SKM-1 (cell line): ENCODE data around the gene TTYH3.
"Not testable (repeated sequence)": the region's sequence is repeated elsewhere in the genome, so short reads cannot be mapped to it uniquely, and the experiment has no call there.

Experiments used
- DNase-seq: peaks from one replicate; lab custom pipeline; 2025; ENCODE audit not compliant: unreplicated experiment; lab: John Stamatoyannopoulos, UW

TTYH3 gene, protein sequence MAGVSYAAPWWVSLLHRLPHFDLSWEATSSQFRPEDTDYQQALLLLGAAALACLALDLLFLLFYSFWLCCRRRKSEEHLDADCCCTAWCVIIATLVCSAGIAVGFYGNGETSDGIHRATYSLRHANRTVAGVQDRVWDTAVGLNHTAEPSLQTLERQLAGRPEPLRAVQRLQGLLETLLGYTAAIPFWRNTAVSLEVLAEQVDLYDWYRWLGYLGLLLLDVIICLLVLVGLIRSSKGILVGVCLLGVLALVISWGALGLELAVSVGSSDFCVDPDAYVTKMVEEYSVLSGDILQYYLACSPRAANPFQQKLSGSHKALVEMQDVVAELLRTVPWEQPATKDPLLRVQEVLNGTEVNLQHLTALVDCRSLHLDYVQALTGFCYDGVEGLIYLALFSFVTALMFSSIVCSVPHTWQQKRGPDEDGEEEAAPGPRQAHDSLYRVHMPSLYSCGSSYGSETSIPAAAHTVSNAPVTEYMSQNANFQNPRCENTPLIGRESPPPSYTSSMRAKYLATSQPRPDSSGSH

DNA sequence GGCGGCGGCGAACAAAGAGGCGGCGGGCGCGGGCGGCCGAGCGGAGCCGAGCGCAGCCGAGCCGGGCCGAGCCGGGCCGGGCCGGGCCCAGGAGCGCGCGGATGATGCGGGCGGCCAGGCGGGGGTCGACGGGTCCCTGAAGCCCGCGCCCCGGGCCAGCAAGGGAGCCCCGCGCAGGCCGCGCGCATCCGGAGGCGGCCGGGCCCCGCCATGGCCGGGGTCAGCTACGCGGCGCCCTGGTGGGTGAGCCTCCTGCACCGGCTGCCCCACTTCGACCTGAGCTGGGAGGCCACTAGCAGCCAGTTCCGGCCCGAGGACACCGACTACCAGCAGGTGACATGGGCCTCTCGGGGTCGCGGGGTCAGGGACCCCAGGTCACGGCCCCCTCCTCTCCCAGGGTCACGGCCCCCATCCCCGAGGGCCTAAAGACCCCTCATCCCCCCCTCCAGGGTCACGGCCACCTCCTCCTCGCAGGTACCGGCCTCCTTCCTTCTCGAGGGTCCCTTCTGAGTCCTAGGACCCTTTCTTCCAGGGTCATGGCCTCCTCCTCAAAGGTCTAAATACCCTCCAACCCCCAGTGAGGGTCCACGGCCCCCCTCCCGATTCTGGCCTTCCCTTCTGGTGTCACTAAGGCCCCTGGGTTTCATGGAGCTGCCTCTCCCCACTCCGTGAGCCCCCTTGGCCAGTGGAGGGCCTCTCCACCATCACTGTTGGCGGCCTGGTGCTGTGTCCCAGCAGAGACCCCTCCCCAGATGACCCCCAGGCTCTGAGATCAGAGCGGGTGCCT lies at the start of gene TTYH3:
Gene TTYH3, plus strand, starts transcription at position 41 of the 787 bp plus-strand sequence. Its CDS starts 170 bp downstream, at position 211.
- DNase-seq, result no peak

DNA sequence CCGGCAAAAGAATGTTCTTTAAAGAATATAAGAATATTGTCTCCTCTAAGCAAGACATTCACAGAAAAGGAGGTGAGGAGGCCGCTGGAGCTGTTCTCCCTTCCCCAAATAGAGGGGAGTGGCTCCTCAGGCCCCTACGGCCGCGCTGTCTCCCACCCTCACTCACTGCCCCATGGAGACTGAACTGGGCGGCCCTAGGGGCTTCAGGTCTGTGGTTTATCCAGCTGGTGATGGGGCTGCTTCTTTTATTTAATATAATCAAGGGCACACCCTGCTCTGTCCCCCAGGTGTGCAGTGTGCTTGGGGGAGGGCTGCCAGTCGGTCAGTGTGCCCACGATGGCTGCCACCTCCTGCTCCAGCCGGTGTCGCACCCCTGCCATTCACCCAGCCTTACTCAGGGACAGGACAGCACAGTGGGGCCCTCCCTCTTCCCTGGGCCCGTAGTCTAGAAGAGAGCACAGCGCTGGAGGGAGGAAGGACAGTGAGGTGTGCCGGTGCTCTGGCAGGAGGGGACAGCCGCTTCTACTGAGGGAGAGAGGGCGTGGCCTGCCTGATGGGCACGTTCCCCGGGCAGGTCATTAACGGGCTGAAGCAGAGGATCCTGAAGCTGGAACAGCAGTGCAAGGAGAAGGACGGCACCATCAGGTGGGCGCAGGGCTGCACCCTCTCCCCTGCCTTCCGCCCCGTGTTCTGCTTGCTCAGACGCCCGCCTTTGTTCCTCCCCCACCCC lies 49.6 kb upstream of the TTYH3 start:
- DNase-seq, result no peak

DNA sequence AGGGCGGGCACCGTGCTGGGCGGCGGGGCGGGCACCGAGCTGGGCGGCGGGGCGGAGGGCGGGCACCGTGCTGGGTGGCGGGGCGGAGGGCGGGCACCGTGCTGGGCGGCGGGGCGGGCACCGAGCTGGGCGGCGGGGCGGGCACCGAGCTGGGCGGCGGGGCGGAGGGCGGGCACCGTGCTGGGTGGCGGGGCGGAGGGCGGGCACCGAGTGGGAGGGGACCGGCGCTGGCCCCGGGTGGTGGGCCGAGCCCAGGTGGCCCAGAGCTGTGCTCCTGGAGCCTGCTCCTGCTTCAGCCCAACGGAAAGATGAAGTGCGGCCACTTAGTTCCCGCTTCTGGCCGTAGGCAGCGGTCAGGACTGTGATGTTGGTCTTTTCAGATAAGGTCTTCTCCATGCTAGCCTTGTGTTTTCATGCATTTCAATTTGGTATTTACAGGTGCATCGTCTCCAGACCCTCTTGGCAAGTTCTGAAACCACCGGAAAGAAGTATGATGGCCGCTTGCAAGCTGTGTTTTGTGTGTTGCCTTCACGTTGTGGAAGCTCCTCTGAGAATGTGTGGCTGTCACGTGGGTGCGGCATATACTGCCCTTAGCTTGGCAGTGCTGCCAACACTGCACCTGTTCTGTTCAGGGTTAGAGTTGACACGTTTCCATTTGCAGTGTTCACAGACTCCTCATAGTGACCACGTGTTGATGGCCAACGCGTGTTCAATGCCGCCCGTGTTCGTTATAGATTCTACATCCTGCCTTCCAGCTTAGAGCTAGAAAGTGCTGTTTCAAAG lies 47.8 kb upstream of the TTYH3 start:
- no peak for DNase-seq

DNA sequence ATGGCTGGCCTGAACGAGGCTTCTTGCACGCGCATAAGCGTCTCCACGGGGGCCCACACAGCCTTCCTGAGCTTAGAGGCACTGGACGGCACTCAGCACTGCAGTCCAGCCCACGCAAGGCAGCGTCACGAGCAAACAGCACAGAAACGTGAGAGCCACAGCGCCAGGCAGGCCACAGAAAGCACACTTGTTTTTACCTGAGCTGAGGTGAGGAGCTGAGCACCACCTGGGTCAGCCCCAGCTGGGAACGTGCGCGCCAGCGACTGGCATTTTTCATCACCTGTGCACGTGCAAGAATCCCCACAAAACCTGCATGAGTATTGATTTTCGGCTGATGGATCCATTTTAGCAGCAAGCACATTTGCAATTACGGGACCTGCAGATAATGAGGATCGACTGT lies 46.3 kb upstream of the TTYH3 start:
- no peak for DNase-seq

DNA sequence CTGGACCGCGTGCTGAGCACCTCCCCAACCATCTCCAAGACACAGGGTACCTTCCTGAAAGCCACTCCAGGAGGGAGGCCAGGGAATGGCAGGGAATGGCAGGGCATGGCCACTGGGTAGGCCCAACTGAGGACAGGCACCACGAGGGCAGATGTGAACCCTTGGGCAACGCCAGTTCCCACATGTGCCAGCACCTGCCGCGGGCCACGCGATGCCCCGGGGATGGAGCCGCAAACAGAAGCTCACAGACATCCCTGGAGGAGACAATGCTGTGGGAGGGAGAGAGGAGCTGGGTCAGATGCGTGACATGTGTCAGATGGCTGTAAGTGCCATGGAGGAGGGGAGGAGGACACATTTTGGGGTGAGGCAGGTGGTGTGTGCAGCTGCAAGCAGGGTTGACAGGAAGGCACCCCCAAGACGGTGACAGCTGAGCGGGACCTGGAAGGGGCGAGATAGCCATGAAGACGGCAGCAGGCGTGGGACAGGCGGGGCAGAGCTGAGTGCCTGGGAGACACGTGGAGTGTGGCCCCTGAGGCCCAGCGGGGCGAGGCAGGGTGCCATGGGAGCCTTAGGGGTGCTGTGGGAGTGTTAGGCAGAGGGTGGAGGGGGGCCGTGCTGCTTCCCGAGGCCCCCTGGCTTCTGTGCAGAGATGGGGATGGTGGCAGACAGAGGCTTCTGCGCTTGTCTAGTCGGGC lies 45.3 kb upstream of the TTYH3 start:
- DNase-seq, result no peak

DNA sequence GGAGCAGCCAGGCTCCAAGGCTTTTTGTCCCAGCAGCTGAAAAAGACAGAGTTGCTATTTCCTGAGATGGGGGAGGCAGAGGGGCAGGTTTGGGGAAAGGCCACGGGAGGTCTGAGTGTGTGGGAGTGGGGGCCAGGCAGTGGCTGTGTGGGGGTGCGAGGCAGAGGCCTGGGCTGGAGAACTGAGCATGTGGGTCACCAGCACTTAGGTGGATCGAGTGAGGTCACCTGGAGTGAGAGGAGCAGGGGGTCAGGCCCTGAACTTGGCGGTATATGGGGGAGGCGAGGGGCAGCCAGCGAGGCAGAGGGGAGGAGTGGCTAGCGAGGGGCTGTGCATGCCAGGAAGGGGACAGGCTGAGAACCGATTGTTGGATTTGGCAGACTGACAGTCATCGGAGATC lies 44.7 kb upstream of the TTYH3 start:
- DNase-seq, result no peak

DNA sequence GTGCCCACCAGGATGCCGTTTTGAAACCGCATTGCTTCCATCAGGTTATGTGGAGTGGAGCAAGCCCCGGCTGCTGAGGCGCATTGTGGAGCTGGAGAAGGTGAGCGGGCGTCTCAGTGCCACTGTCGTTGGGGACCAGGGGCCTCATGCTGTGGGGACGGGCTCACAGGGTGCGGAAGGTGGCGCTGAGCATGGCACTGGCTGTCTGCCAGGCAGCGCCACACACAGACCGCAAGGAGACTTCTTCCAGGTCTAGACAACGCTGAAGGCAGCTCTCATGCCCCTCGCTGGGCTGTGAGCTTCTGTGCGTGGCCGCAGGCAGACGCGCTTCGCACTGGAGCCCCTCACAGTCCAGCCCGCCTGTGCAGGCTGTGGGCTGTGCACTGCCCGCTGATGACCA lies 44.0 kb upstream of the TTYH3 start:
- no peak for DNase-seq

DNA sequence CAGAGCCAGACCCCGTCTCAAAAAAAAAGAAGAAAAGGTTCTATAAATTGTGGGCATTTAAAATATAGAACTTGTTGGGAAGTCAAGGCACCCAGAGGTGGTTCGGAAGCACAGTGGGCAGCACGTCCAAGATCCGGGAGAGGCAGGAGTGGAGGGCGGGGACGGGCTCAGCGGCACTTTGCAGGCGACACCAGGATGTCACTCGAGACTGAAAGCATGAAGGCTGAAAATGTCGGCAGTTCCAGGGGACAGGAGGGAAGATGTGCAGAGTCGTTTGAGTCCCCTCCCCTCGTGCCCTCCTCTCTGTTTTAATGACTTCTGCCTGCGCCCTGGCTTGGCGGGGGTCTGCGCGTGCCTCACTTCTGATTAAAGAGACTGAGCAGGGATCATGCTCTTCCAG lies 42.4 kb upstream of the TTYH3 start:
- no peak for DNase-seq

DNA sequence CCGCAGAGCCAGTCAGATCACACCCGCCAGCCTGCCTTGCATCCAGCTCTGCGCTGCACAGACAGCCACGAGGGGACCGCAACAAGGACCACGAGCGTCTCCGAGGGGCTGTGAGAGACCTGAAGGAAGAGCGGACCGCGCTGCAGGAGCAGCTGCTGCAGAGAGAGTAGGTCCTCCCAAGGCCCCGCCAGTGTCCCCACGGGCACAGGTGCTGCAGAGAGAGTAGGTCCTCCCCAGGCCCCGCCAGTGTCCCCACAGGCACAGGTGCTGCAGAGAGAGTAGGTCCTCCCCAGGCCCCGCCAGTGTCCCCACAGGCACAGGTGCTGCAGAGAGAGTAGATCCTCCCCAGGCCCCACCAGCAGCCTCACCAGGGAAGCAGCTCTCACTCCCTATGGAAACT lies 41.8 kb upstream of the TTYH3 start:
- DNase-seq, result not testable (repeated sequence)

DNA sequence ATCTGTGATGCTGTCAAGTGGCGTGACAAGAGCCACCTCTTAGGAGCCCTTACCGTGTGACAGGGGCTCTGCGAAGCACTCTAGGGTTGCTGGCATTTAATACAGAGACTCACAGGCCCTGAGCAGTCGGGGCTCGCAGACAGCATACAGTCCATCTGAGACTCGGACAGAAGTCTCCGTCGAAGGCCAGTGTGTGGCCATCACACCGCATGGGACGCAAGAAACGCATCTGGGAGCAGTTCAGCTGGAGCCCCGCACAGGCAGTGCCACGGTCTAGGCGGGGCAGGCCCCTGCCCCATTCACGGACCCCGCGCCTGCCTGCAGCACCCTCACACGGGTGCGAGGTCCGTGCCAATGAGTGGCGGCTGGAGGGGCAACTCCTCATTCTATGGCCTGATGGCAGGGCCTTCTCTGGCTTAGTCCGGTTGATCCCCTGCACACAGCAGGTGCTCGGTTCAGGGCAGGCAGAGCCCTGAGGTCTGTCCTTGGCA lies 39.4 kb upstream of the TTYH3 start:
- DNase-seq, result no peak

DNA sequence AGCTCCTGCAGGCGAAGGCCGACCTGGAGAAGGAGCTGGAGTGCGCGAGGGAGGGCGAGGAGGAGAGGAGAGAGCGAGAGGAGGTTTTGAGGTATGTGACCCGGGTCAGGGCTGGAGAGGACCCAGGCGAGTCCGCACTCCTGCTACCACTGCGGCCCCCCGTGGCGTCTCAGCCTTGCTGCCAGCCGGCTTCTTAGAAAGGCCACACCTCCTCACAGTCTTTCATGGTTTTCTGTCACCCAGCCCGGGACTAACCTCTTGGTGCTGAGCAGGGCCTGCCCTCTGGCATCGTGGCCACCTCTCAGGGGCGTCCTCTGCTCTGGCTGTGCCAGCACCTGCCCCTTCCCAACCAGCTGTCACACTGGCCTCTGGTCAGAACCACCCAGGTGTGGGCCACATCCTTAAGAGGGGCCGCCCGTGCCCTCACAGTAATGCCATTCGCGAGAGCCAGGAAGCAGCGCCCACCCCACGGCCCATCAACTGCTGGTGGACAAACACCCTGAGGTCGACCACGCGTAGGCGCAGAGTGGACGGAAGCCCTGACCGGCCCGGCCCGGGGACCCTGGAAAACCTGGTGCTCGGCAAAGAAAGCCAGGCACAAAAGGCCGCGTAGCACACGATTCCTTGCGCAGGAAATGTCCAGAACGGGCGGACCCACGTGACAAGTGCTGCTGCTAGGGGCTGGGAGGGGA lies 38.6 kb upstream of the TTYH3 start:
- no peak for DNase-seq

DNA sequence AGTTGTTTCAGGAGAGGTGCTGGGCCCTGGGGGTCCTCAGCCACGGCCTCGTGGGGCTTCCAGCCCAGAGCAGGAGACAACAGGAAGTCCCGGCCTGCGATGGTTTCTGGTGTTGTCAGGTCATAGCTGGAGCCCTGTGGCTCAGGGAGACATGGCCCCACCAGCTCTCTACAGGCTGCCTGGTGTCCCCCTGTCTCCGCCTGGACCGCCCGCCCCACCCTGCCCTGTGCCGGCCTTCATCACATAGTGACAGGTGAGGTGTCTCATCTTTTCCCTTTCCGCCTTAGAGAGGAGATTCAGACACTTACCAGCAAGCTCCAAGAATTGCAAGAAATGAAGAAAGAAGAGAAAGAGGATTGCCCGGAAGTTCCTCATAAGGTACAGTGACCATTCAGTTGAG lies 37.2 kb upstream of the TTYH3 start:
- no peak for DNase-seq

DNA sequence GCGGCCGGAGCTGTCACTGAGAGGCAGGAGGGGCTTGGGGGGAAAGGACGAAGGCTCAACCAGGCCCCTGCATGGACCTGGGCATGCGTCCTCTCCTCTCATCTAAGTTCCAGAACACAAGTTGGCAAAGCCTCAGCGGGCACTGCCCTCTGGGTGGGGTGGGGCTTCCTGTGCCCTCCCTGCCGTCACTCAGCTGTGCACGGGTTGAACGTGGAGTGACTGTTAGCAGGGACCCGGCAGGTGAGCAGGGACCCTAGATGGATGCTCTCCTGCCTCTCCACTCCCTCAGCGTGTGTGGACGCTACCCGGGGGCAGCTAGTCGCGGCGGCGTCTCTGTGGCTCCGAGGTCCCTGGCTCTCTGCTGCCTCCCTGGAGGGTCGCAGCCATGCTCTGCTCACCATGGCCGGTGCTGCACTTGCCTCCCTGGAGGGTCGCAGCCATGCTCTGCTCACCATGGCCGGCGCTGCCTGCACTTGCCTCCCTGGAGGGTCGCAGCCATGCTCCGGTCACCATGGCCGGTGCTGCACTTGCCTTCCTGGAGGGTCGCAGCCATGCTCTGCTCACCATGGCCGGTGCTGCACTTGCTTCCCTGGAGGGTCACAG lies 36.4 kb upstream of the TTYH3 start:
- DNase-seq, result no peak

DNA sequence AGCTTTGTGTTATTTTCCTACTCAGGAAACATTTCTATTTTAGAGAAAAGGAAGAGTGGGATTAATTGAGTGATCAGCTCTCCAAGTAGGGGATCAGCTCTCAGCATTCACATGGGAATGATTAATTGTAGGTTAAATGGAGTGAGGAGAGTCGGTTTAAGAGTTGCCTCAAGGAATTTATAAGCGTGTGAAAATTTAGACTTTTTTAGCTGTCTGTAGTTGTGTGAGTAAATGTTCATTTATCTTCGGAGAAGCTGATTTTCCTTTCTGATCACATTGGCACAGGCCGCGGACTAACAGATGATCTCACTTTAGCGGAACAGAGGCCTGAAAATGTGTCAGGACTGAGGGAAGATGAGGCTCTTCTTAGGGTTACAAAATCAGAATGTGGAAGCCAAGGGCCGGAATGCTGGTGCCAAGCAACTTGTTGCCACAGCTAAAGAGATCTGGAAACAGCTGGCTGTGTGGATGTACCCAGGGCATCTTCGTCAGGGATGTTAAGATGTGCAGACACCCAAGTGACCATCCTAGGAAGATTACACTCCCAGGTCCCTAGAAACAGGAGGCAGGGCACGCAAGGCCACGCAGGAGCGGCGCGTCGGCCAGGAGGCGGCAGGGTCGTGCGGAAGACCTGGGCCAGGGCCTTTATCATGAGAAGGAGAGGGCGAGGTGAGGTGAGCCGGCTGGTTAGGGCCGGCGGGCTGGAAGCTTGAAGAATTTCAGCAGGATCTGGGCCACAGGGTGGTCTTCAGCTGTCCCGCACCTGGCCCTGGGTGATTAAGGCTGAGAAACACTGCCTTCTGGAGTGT lies 35.1 kb upstream of the TTYH3 start:
- DNase-seq, result no peak

DNA sequence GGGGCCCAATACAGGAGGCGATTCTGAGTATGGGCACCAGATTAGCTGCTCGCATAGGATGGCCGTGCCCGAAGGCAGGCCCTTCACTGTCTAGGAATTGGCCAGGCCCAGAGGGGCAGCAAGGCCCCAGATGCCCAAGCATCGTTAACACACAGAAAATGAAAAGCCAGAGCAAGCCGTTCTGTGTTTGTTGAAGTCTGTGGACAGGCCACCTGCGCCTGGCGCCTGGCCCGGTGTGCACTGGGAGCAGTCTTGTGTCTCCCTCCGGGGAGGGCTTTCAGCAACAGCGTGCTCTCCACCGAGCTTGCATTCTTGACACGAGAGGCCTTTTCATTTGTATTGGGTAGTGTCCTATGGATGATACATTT lies 34.5 kb upstream of the TTYH3 start:
- DNase-seq, result no peak

DNA sequence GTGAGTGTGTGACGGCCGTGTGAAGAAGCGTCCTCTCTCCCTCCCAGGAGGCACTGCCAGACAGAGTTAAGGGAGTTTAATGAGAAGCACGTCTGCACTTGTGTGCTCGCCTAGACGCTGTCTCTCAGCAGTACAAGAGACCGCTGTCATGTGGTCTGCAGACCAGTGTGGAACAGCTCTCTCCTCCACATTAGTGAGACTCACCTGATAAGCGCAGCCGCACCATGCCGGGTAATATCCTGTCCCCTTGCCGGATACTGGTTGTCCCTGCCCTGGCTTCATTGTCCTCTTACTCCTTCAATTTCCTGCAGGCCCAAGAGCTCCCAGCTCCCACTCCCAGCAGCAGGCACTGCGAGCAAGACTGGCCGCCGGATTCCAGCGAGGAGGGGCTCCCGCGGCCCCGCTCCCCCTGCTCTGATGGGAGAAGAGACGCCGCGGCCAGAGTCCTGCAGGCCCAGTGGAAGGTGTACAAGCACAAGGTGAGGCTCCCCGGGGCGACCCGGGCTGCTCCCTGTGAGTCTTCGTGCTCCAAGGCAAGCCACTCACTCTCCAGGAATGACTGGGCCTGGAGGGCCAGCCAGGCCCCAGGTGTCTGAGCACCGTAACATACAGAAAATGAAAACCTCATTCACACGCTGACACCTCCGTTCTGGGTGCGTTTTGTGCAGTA lies 33.5 kb upstream of the TTYH3 start:
- no peak for DNase-seq

DNA sequence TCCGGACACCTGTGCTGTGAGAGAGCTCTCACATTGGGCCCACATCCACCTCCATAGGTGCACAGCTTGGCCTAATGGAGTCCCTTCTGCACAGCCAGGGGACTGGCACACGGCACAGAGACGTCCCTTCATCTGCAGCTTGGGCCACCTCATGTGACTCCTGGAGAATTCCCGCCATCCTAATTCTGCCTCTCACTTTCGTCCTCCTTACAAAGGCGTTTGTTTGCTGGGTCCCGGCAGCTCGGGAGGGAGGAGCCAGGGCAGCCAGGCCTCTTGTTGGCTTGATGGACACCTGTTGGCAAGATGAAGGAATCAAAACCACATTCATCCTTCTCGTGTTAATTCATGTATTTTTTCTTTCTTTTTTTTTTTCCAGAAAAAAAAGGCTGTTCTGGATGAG lies 30.7 kb upstream of the TTYH3 start:
- DNase-seq, result no peak

DNA sequence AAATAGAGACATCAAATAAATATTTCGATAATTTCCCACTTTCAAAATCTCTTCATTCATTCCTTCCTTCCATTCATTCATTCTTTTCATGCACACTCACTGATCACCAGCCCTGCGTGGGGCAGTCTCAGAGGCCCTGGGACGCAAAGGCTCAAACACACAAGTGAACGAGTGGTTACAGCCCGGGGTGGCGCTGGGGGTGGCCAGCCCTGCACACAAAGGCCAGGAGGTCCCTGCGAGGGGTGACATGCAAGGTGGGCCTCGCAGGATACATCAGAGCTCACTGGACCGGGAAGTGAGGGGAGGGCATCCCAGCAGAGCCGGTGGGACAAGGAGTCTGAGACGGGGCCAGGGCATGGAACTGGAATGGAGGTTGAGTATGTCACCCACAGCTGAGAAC lies 29.9 kb upstream of the TTYH3 start:
- DNase-seq, result no peak
